GM23338 (cell line): ENCODE results near the gene NT5DC4. TPM values are rescaled to one million over a fixed set of nuclear protein-coding genes. Genes with fewer than 3 reads are reported as not detected.
A peak's percentile ranks its signal among the peaks of the same experiment; 100 is the strongest.

Source experiments
- ATAC-seq: fragments of 200-7000 bp; cut with Tn5 transposase; 3 replicates; pipeline ENCODE4 v1.9.1; 2020
- DNase-seq: peaks from one replicate; pipeline ENCODE4 v3.0.0-alpha.2; 2015; ENCODE audit warnings: low spot score
- H2AFZ ChIP-seq: fragments of 200-600 bp; sonication (generic); 2 replicates; pipeline ENCODE4 v1.8.0; 2016; ENCODE audit warnings: antibody characterized with exemption, mild to moderate bottlenecking, moderate library complexity
- H3F3A ChIP-seq: fragments of 200-600 bp; sonication (generic); replicated peaks from 2 replicates; pipeline ENCODE4 v1.8.0; 2017; ENCODE audit warnings: antibody characterized with exemption, mixed run types, low read depth
- H3K27ac ChIP-seq: fragments of 200-600 bp; sonication (generic); 2 replicates; pipeline ENCODE4 v1.6.1; 2016; ENCODE audit warnings: low read depth
- H3K27me3 ChIP-seq: fragments of 200-600 bp; sonication (generic); 2 replicates; pipeline ENCODE4 v1.8.0; 2016; ENCODE audit warnings: mild to moderate bottlenecking, mixed run types, moderate library complexity; ENCODE audit not compliant: insufficient read depth
- H3K36me3 ChIP-seq: fragments of 200-600 bp; sonication (generic); 2 replicates; pipeline ENCODE4 v1.8.0; 2016; ENCODE audit warnings: mild to moderate bottlenecking; ENCODE audit not compliant: insufficient read depth
- H3K4me1 ChIP-seq: fragments of 200-600 bp; sonication (generic); 2 replicates; pipeline ENCODE4 v1.8.0; 2016; ENCODE audit warnings: mild to moderate bottlenecking, moderate library complexity; ENCODE audit not compliant: insufficient read depth
- H3K4me2 ChIP-seq: fragments of 200-600 bp; sonication (generic); 2 replicates; pipeline ENCODE4 v1.7.1; 2017; ENCODE audit warnings: mixed run types
- H3K4me3 ChIP-seq: fragments of 200-600 bp; sonication (generic); 2 replicates; pipeline ENCODE4 v1.6.1; 2016; ENCODE audit warnings: mixed run types
- H3K79me2 ChIP-seq: fragments of 200-600 bp; sonication (generic); replicated peaks from 2 replicates; pipeline ENCODE4 v1.8.0; 2017; ENCODE audit warnings: mild to moderate bottlenecking; ENCODE audit not compliant: insufficient read depth
- H3K9me2 ChIP-seq: fragments of 200-600 bp; sonication (generic); 2 replicates; pipeline ENCODE4 v1.8.0; 2017; ENCODE audit not compliant: insufficient read depth
- H4K20me1 ChIP-seq: fragments of 200-600 bp; sonication (generic); replicated peaks from 2 replicates; pipeline ENCODE4 v1.8.0; 2017; ENCODE audit warnings: mild to moderate bottlenecking; ENCODE audit not compliant: insufficient read depth
- H3K27ac Mint-ChIP-seq: 2 replicates; pipeline ENCODE4 v1.8.0; 2020; ENCODE audit warnings: inconsistent platforms, mild to moderate bottlenecking, moderate library complexity, mixed read lengths
- H3K27me3 Mint-ChIP-seq: 3 replicates; pipeline ENCODE4 v1.8.0; 2022; ENCODE audit warnings: low read depth, mild to moderate bottlenecking, moderate library complexity, mixed read lengths, inconsistent platforms; ENCODE audit not compliant: insufficient read depth, poor library complexity
- H3K36me3 Mint-ChIP-seq: 3 replicates; pipeline ENCODE4 v1.8.0; 2021; ENCODE audit warnings: low read depth, mild to moderate bottlenecking, inconsistent platforms, moderate library complexity, mixed read lengths
- H3K4me1 Mint-ChIP-seq: 3 replicates; pipeline ENCODE4 v1.8.0; 2020; ENCODE audit warnings: mild to moderate bottlenecking, inconsistent platforms, mixed read lengths
- H3K4me3 Mint-ChIP-seq: 3 replicates; pipeline ENCODE4 v1.8.0; 2021; ENCODE audit warnings: moderate library complexity, mild to moderate bottlenecking, inconsistent platforms, mixed read lengths
- H3K9me3 Mint-ChIP-seq: 3 replicates; pipeline ENCODE4 v1.8.0; 2020; ENCODE audit warnings: moderate library complexity, mild to moderate bottlenecking, inconsistent platforms, mixed read lengths
- CTCF ChIP-seq, 2 experiments: fragments of 200-600 bp in 1 of 2; sonication (generic) in 1 of 2; conservative IDR thresholded peaks; 2 replicates each; pipeline versions ENCODE4 v1.5.1 to v1.6.1; 2016 to 2017; ENCODE audit warnings: antibody characterized with exemption in 2 of 2, low read depth in 2 of 2, mild to moderate bottlenecking in 2 of 2, moderate library complexity in 1 of 2
- EZH2 ChIP-seq: fragments of 200-600 bp; sonication (generic); IDR thresholded peaks from one replicate; pipeline ENCODE4 v1.8.0; 2017; ENCODE audit warnings: antibody characterized with exemption, mild to moderate bottlenecking, low read depth; ENCODE audit not compliant: unreplicated experiment
- JUNB ChIP-seq: IDR thresholded peaks from one replicate; pipeline ENCODE4 v1.6.1; 2016; ENCODE audit warnings: antibody characterized with exemption; ENCODE audit not compliant: unreplicated experiment
- POLR2AphosphoS5 ChIP-seq: IDR thresholded peaks from 2 replicates; pipeline ENCODE4 v1.6.1; 2016; ENCODE audit warnings: antibody characterized with exemption, low read depth
- REST ChIP-seq: IDR thresholded peaks from one replicate; pipeline ENCODE4 v1.6.1; 2018; ENCODE audit warnings: antibody characterized with exemption; ENCODE audit not compliant: unreplicated experiment
- STAT1 ChIP-seq: IDR thresholded peaks from one replicate; pipeline ENCODE4 v1.6.1; 2016; ENCODE audit warnings: antibody characterized with exemption; ENCODE audit not compliant: unreplicated experiment
- ZNF114 ChIP-seq: fragments of 250-450 bp; sonication (Bioruptor Pico); IDR thresholded peaks from 2 replicates; pipeline ENCODE4 v1.5.0; 2020; ENCODE audit warnings: mild to moderate bottlenecking, moderate library complexity
- polyA plus RNA-seq: library from polyadenylated mRNA; unstranded; fragments of >200 nt; fragmentation: Nextera tagmentation; extraction: Ambion mirVana; gene quantifications from 2 replicates; pipeline ENCODE4 v1.2.1, GENCODE V29; 2016
- total RNA-seq: library from RNA; depleted of rRNA; stranded (reverse); fragments of >200 nt; shearing (Covaris generic); gene quantifications from 2 replicates; pipeline ENCODE4 v1.2.3, GENCODE V29; 2014

The NT5DC4 gene
- total and polyA plus RNA-seq, 2 experiments from 2014 or later = not detected

- Histone ChIP-seq H3K4me2 (no peak overlapping the region), H2AFZ (no peak overlapping the region), H3K4me3 (no peak overlapping the region), H3K27ac (no peak overlapping the region), H3K9me2 (no peaks in the 10 kb centered on the region), H4K20me1 (no peaks in the 10 kb centered on the region), H3K4me1 (no peaks in the 10 kb centered on the region; the same call in 1 of the 2 replicates), H3K27me3 (no peaks in the 10 kb centered on the region), H3K79me2 (no peaks in the 10 kb centered on the region), H3K36me3 (no peaks in the 10 kb centered on the region), H3F3A (no peaks in the 10 kb centered on the region)
- Mint-ChIP-seq H3K27ac (no peak overlapping the region), H3K27me3 (peaks cover 7% of the 10 kb centered on the region), H3K9me3 (no peaks in the 10 kb centered on the region), H3K4me1 (no peaks in the 10 kb centered on the region), H3K4me3 (no peak overlapping the region), H3K36me3 (no peaks in the 10 kb centered on the region)
- ATAC-seq (peak; percentile 44), DNase-seq (peak; percentile 54)
- TF ChIP-seq EZH2 (no peak), ZNF114 (CRISPR knock-in tag) (no peak), STAT1 (no peak), REST (no peak), CTCF (conservative IDR thresholded peaks at IDR 0.05; ENCODE audit: low read depth in 2 of 2) (peak; percentile 23 to 62; a peak in 3 of 4 replicates), POLR2AphosphoS5 (no peak), JUNB (no peak)
Measured at GRCh38 chr2:112724591-112725525, 4.0 kb downstream of the NT5DC4 start.
